OCI-LY7 (cell line): ENCODE measurements around the gene SRRM2. TPM values are rescaled to one million over a fixed set of nuclear protein-coding genes. Genes with fewer than 3 reads are reported as not detected.
A peak's percentile ranks its signal among the peaks of the same experiment; 100 is the strongest.

Experiments
- Bru-seq: library from RNA; stranded (reverse); fragments of 400-500 nt; gene quantifications from one replicate; lab custom pipeline; 2021; lab: Mats Ljungman, UMichigan
- BruChase-seq, 2 experiments: library from RNA; stranded (reverse); fragments of 400-500 nt; gene quantifications; one replicate each; lab custom pipeline; 2021; lab: Mats Ljungman, UMichigan
- BruUV-seq: library from RNA; stranded (reverse); fragments of 400-500 nt; replicated peaks from 2 replicates; lab custom pipeline; 2021; lab: Mats Ljungman, UMichigan
- CTCF ChIA-PET: fragments of 300-600 bp; sonication (Branson Sonifier 250); formaldehyde crosslinking; loops from one replicate; lab custom pipeline; 2022; ENCODE audit warnings: antibody characterized with exemption; ENCODE audit not compliant: unreplicated experiment; lab: Charles Lee
- POLR2A ChIA-PET: fragments of 300-600 bp; sonication (Branson Sonifier 250); formaldehyde crosslinking; loops from one replicate; lab custom pipeline; 2022; ENCODE audit warnings: antibody characterized with exemption; lab: Charles Lee
- DNase-seq: peaks from one replicate; pipeline ENCODE4 v3.0.0-alpha.2; 2015; ENCODE audit warnings: low spot score
- H2AFZ ChIP-seq: fragments of 200-600 bp; sonication (generic), shearing (Covaris generic); 2 replicates; pipeline ENCODE4 v1.6.1; 2014; ENCODE audit warnings: mild to moderate bottlenecking, antibody characterized with exemption, low read length, moderate library complexity
- H3K27ac ChIP-seq: fragments of 200-600 bp; sonication (generic); 2 replicates; pipeline ENCODE4 v1.5.1; 2014; ENCODE audit warnings: mixed run types, low read depth, mild to moderate bottlenecking, moderate library complexity, low read length, inconsistent platforms; ENCODE audit not compliant: poor library complexity, severe bottlenecking
- H3K36me3 ChIP-seq: fragments of 200-600 bp; sonication (generic); 2 replicates; pipeline ENCODE4 v1.6.1; 2014; ENCODE audit warnings: mild to moderate bottlenecking, antibody characterized with exemption, low read length, moderate library complexity, mixed read lengths; ENCODE audit not compliant: insufficient read depth
- H3K4me1 ChIP-seq: fragments of 200-600 bp; sonication (generic); 2 replicates; pipeline ENCODE4 v1.5.1; 2014; ENCODE audit warnings: mild to moderate bottlenecking, low read length; ENCODE audit not compliant: insufficient read depth, poor library complexity, severe bottlenecking
- H3K4me2 ChIP-seq: fragments of 200-600 bp; sonication (generic); 2 replicates; pipeline ENCODE4 v1.6.1; 2014; ENCODE audit warnings: mild to moderate bottlenecking, low read length
- H3K4me3 ChIP-seq: fragments of 200-600 bp; sonication (generic); 2 replicates; pipeline ENCODE4 v1.5.1; 2014; ENCODE audit warnings: mild to moderate bottlenecking, low read depth, low read length; ENCODE audit not compliant: poor library complexity, severe bottlenecking
- H3K79me2 ChIP-seq: fragments of 200-600 bp; sonication (generic); 2 replicates; pipeline ENCODE4 v1.6.1; 2016; ENCODE audit warnings: low read depth, mild to moderate bottlenecking, low read length, moderate library complexity, mixed read lengths; ENCODE audit not compliant: insufficient read depth
- H3K9me2 ChIP-seq: fragments of 200-600 bp; sonication (generic); 2 replicates; pipeline ENCODE4 v1.6.1; 2016; ENCODE audit warnings: mild to moderate bottlenecking, low read length, mixed read lengths; ENCODE audit not compliant: insufficient read depth
- H3K9me3 ChIP-seq: fragments of 200-600 bp; sonication (generic); 2 replicates; pipeline ENCODE4 v1.6.1; 2014; ENCODE audit warnings: mild to moderate bottlenecking, mixed run types, low read length, mixed read lengths
- H4K20me1 ChIP-seq: fragments of 200-600 bp; sonication (generic); 2 replicates; pipeline ENCODE4 v1.6.1; 2014; ENCODE audit warnings: mild to moderate bottlenecking, antibody characterized with exemption, low read length, moderate library complexity, mixed read lengths; ENCODE audit not compliant: insufficient read depth
- EZH2phosphoT487 ChIP-seq: fragments of 200-600 bp; sonication (generic); IDR thresholded peaks from 2 replicates; pipeline ENCODE4 v1.6.1; 2018; ENCODE audit warnings: low read depth, borderline replicate concordance, mild to moderate bottlenecking, mixed run types, antibody characterized with exemption, low read length, moderate library complexity, mixed read lengths
- intact Hi-C: fragments of 100-400 bp; cut with micrococcal nuclease; formaldehyde crosslinking; loops from one replicate; pipeline ENCODE4 v1.10.0; 2022; ENCODE audit not compliant: unreplicated experiment
- long read RNA-seq: library from polyadenylated mRNA; stranded (forward); transcript quantifications from one replicate; pipeline ENCODE4 v2.0.0, GENCODE V29; 2022
- total RNA-seq, 2 experiments: library from RNA; depleted of rRNA in 1 of 2; stranded (reverse); fragments of >200 nt in 1 of 2; shearing (Covaris generic) in 1 of 2; gene quantifications; 2 replicates each; pipeline ENCODE4 v1.2.3, GENCODE V29; 2014 to 2022
- TF ChIP-seq, protein P1 (sequence below): fragments of 200-600 bp; sonication (generic); conservative IDR thresholded peaks from 2 replicates; pipeline ENCODE4 v1.5.1; 2014; ENCODE audit warnings: mild to moderate bottlenecking, antibody characterized with exemption, low read length, moderate library complexity, mixed read lengths

SRRM2 gene
- 206 and 208 TPM in 2 replicates for total RNA-seq (2014; rRNA removed; shearing (Covaris generic))
- 819 and 825 TPM in 2 replicates for total RNA-seq (2022)
- percentile 98 among the genes with signal in this experiment for Bru-seq, nascent RNA
- BruChase-seq, experiment 1, labeled RNA remaining after a 6-hour chase, result percentile 100 among the genes with signal in this experiment
- BruChase-seq, experiment 2, labeled RNA remaining after a 2-hour chase, result percentile 100 among the genes with signal in this experiment
- long read RNA-seq, partial matches to known transcripts, result 12 of 98 reads
- long read RNA-seq, other reads (novel, unspliced or antisense), result 83 of 98 reads

GRCh38 chr16:2752035-2752849 is at the start of gene SRRM2:
SRRM2 (plus strand) TSS chr16:2752638; CDS start chr16:2756365, 3,727 bp downstream.
- H3K4me1 ChIP-seq, result peaks cover 35% of the 10 kb centered on the region
- BruUV-seq, result no TSS peak

DNA sequence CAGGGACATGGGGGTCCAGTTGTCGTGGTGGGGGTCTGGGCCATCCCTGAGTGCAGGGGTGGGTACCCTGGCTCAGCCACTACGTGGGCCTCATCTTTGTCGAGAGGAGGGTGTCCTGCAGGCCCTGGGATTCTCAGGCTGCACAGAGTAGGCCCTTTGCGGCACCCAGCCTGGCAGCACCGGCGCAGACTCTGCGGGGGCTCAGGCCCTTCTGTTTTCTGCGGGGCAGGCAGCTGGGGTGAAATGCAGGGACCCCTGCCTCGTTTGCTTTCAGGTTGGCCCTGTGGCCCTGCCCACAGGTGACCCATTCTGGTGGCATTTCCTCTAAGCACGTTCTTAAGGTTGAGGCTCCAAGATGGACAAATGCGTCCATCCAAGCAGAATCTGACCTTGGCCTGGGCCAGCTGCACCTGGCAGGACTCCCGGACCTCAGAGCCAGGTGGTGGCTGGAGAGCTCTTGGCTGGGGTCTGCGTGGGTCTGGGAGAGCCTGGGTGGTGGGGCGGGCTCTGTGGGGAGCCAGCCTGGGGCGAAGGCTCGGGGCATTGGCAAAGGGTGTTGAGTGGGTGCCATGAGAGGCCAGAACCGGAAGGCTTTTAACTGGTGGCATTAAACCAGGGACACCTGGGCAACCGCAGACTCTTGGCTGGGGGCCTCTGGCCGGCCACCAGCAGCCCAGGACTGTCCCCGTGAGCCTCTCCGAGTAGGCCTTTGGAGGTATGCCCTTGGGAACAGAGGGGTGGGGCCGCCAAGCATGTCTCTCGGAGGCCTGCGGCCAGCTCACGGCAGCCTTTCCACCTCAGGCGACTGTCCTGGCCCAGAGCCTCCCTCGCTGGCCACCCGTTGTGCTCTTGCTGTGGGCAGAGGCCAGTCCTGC is 49.3 kb upstream of the SRRM2 start:
- H2AFZ ChIP-seq, result no peak overlapping the region
- intact Hi-C loops, result no loop called here
- H3K4me1 ChIP-seq, result no peaks in the 10 kb centered on the region
- no peaks in the 10 kb centered on the region for H3K79me2 ChIP-seq
- no peaks in the 10 kb centered on the region for H4K20me1 ChIP-seq
- no peak overlapping the region for H3K27ac ChIP-seq
- H3K36me3 ChIP-seq, result peaks cover 38% of the 10 kb centered on the region
- no peaks in the 10 kb centered on the region for H3K9me2 ChIP-seq
- no TSS peak for BruUV-seq
- ChIA-PET CTCF (interaction anchor here (0.5 kb wide), 1 partner anchor 257 kb away, joined by 3 read pairs; no protein-coding TSS in a partner anchor), POLR2A (no interaction called here)
- no peak overlapping the region for H3K4me3 ChIP-seq
- no peak overlapping the region for H3K4me2 ChIP-seq
- TF ChIP-seq, protein P1, sequence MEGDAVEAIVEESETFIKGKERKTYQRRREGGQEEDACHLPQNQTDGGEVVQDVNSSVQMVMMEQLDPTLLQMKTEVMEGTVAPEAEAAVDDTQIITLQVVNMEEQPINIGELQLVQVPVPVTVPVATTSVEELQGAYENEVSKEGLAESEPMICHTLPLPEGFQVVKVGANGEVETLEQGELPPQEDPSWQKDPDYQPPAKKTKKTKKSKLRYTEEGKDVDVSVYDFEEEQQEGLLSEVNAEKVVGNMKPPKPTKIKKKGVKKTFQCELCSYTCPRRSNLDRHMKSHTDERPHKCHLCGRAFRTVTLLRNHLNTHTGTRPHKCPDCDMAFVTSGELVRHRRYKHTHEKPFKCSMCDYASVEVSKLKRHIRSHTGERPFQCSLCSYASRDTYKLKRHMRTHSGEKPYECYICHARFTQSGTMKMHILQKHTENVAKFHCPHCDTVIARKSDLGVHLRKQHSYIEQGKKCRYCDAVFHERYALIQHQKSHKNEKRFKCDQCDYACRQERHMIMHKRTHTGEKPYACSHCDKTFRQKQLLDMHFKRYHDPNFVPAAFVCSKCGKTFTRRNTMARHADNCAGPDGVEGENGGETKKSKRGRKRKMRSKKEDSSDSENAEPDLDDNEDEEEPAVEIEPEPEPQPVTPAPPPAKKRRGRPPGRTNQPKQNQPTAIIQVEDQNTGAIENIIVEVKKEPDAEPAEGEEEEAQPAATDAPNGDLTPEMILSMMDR, result no peak
- no peak for TF ChIP-seq EZH2phosphoT487
- DNase-seq, result no peak
- no peaks in the 10 kb centered on the region for H3K9me3 ChIP-seq

More at GRCh38 chr16:2752035-2752849, at the start of gene SRRM2:
- Histone ChIP-seq H3K9me3 (no peaks in the 10 kb centered on the region), H2AFZ (peak within 1 kb of the TSS; percentile 40; the same call in 1 of the 2 replicates), H4K20me1 (peaks cover 34% of the 10 kb centered on the region), H3K27ac (peak within 1 kb of the TSS; percentile 95), H3K36me3 (peaks cover 51% of the 10 kb centered on the region), H3K79me2 (peaks cover 63% of the 10 kb centered on the region), H3K4me2 (peak within 1 kb of the TSS; percentile 83), H3K4me3 (peak within 1 kb of the TSS; percentile 99), H3K9me2 (no peaks in the 10 kb centered on the region)
- no peak for TF ChIP-seq EZH2phosphoT487
- TF ChIP-seq, protein P1, result no peak
- ChIA-PET CTCF (interaction anchor here (0.6 to 0.7 kb wide), 2 partner anchors 208 to 276 kb away, joined by 4 to 8 read pairs; no protein-coding TSS in a partner anchor), POLR2A (interaction anchor here (0.6 to 0.7 kb wide), 4 partner anchors 72 to 310 kb away, joined by 3 to 4 read pairs (median 4); no protein-coding TSS in a partner anchor)
- DNase-seq, result peak; percentile 98
- intact Hi-C loops, result loop anchor here (1.0 to 10.0 kb wide), 5 partner anchors 25 to 217 kb away; partner anchors contain the start of genes CEMP1, ELOB, KCTD5 and PDPK1
